OCI-LY1 (cell line): ENCODE results near the gene RASGRF2.

Source experiments
- CTCF ChIP-seq: fragments of 200-600 bp; sonication (generic), shearing (Covaris generic); IDR thresholded peaks from 2 replicates; pipeline ENCODE4 v1.5.1; 2017; ENCODE audit warnings: mild to moderate bottlenecking, antibody characterized with exemption, low read length, moderate library complexity, mixed read lengths
- EZH2 ChIP-seq: fragments of 200-600 bp; sonication (generic), shearing (Covaris generic); IDR thresholded peaks from 2 replicates; pipeline ENCODE4 v1.8.0; 2017; ENCODE audit warnings: borderline replicate concordance, mixed run types, mild to moderate bottlenecking, antibody characterized with exemption, low read length, moderate library complexity, mixed read lengths

GRCh38 chr5:80958616-80959015 lies 1.5 kb upstream of the RASGRF2 start:
- TF ChIP-seq CTCF (no peak), EZH2 (no peak)
